A549 (cell line): ENCODE results near the gene ARHGAP4. TPM values are rescaled to one million over a fixed set of nuclear protein-coding genes. Genes with fewer than 3 reads are reported as not detected.

Source experiments
- ATAC-seq, 2 experiments: fragments of 200-7000 bp in 1 of 2; fragments of >200 bp in 1 of 2; cut with Nextera tagmentation in 1 of 2; cut with Tn5 transposase in 1 of 2; 3 replicates each; pipeline versions ENCODE4 v1.8.0 to v1.9.1; 2018 to 2020; ENCODE audit warnings: mild to moderate bottlenecking in 1 of 2, moderate library complexity in 1 of 2
- CTCF ChIA-PET: fragments of 300-600 bp; sonication (Branson Sonifier 250); formaldehyde crosslinking; extraction: SDS; loops from one replicate; lab custom pipeline; 2021; ENCODE audit warnings: antibody characterized with exemption, inconsistent platforms; lab: Yijun Ruan, JAX
- POLR2A ChIA-PET: fragments of 350-600 bp; formaldehyde crosslinking; extraction: SDS; loops from one replicate; lab custom pipeline; 2021; ENCODE audit warnings: antibody characterized with exemption, inconsistent platforms; lab: Yijun Ruan, JAX
- DNase-seq, 2 experiments: peaks; one replicate each; pipeline versions ENCODE4 v3.0.0 to v3.0.0-alpha.2; 2011 to 2016; ENCODE audit warnings: low read depth in 1 of 2, low spot score in 1 of 2
- FAIRE-seq: peaks from 2 replicates; lab custom pipeline; 2011; peaks lifted over from hg19 to GRCh38; lab: Jason Lieb, UNC
- H3K27ac ChIP-seq, 2 experiments: fragments of >200 bp; sonication (Bioruptor Twin); formaldehyde crosslinking; 3 replicates each; pipeline ENCODE4 v1.5.1; 2016 to 2017
- H3K4me1 ChIP-seq: fragments of >200 bp; sonication (Bioruptor Twin); formaldehyde crosslinking; 3 replicates; pipeline ENCODE4 v1.6.1; 2016
- H3K4me2 ChIP-seq: fragments of >200 bp; sonication (Bioruptor Twin); formaldehyde crosslinking; 3 replicates; pipeline ENCODE4 v1.6.1; 2016
- H3K4me3 ChIP-seq: fragments of >200 bp; sonication (Bioruptor Twin); formaldehyde crosslinking; 3 replicates; pipeline ENCODE4 v1.5.1; 2016
- H3K9me3 ChIP-seq: fragments of >200 bp; sonication (Bioruptor Twin); formaldehyde crosslinking; 3 replicates; pipeline ENCODE4 v1.6.1; 2016
- CBX8 ChIP-seq: fragments of 200-600 bp; sonication (generic); IDR thresholded peaks from 2 replicates; pipeline ENCODE4 v1.6.1; 2016
- EHMT2 ChIP-seq: fragments of 200-600 bp; sonication (generic); IDR thresholded peaks from 2 replicates; pipeline ENCODE4 v1.6.1; 2016; ENCODE audit warnings: antibody characterized with exemption, low read depth, mild to moderate bottlenecking, moderate library complexity
- HDAC2 ChIP-seq: fragments of 200-600 bp; sonication (generic); IDR thresholded peaks from 2 replicates; pipeline ENCODE4 v1.6.1; 2016
- HOXA7 ChIP-seq: fragments of 250-450 bp; sonication (Bioruptor Pico); IDR thresholded peaks from 2 replicates; pipeline ENCODE4 v1.5.0; 2020; ENCODE audit warnings: mild to moderate bottlenecking, moderate library complexity
- KDM5A ChIP-seq: fragments of 200-600 bp; sonication (generic); IDR thresholded peaks from 2 replicates; pipeline ENCODE4 v1.6.1; 2016; ENCODE audit warnings: antibody characterized with exemption, mild to moderate bottlenecking
- MAFK ChIP-seq: fragments of 450-650 bp; IDR thresholded peaks from 2 replicates; pipeline ENCODE4 v1.6.1; 2014; ENCODE audit not compliant: partially characterized antibody
- MYC ChIP-seq: IDR thresholded peaks from 2 replicates; pipeline ENCODE4 v1.6.1; 2012; ENCODE audit warnings: mild to moderate bottlenecking, inconsistent platforms, low read length, improper control_type of control experiment, borderline replicate concordance
- PHF8 ChIP-seq: fragments of 200-600 bp; sonication (generic); IDR thresholded peaks from 2 replicates; pipeline ENCODE4 v1.6.1; 2016; ENCODE audit warnings: low read depth, mild to moderate bottlenecking, antibody characterized with exemption, moderate library complexity, borderline replicate concordance
- POLR2AphosphoS2 ChIP-seq: conservative IDR thresholded peaks from 2 replicates; pipeline ENCODE4 v1.6.1; 2012; ENCODE audit warnings: low read length, improper control_type of control experiment, inconsistent platforms
- RNF2 ChIP-seq: fragments of 200-600 bp; sonication (generic); IDR thresholded peaks from 2 replicates; pipeline ENCODE4 v1.6.1; 2016; ENCODE audit warnings: low read depth, mild to moderate bottlenecking, antibody characterized with exemption, moderate library complexity, borderline replicate concordance
- SREBF2 ChIP-seq: fragments of 450-650 bp; IDR thresholded peaks from 2 replicates; pipeline ENCODE4 v1.6.1; 2014; ENCODE audit warnings: mild to moderate bottlenecking, moderate library complexity
- ZFP36 ChIP-seq: fragments of 450-650 bp; IDR thresholded peaks from 2 replicates; pipeline ENCODE4 v1.6.1; 2014; ENCODE audit warnings: borderline replicate concordance; ENCODE audit not compliant: partially characterized antibody
- ZNF302 ChIP-seq: fragments of 250-450 bp; sonication (Bioruptor Pico); IDR thresholded peaks from 2 replicates; pipeline ENCODE4 v1.9.0; 2021; ENCODE audit warnings: inconsistent platforms, mild to moderate bottlenecking, moderate library complexity
- WGBS: methylation state at CpG from one replicate; pipeline ENCODE4 v1.1.6; 2017; ENCODE audit errors: missing lambda C conversion rate; 5-methylcytosine and 5-hydroxymethylcytosine counted together
- polyA plus RNA-seq, 4 experiments: library from polyadenylated mRNA; depleted of rRNA in 3 of 4; stranded (reverse); fragments of >200 nt; fragmentation: RNase III in 1 of 4; extraction: RNeasy Plus Mini Kit Qiagen cat#74134 plus additional on column Dnase treatment in 1 of 4; gene quantifications; 2 replicates in 3 of 4; 3 replicates in 1 of 4; pipeline ENCODE4 v1.2.3, GENCODE V29; 2011 to 2017
- TF ChIP-seq, protein P1 (sequence below): IDR thresholded peaks from 2 replicates; pipeline ENCODE4 v1.6.1; 2012; ENCODE audit warnings: low read depth, borderline replicate concordance
- TF ChIP-seq, protein P2 (sequence below): fragments of >200 bp; sonication (Bioruptor Twin); formaldehyde crosslinking; IDR thresholded peaks from 3 replicates; pipeline ENCODE4 v1.5.1; 2016
- TF ChIP-seq, protein P3 (sequence below): fragments of >200 bp; sonication (Bioruptor Twin); formaldehyde crosslinking; IDR thresholded peaks from 3 replicates; pipeline ENCODE4 v1.6.1; 2016
- TF ChIP-seq, protein P4 (sequence below): IDR thresholded peaks from 2 replicates; pipeline ENCODE4 v1.6.1; 2012
- TF ChIP-seq, protein P5 (sequence below): fragments of 150-350 bp; IDR thresholded peaks from 2 replicates; pipeline ENCODE4 v1.6.1; 2014; ENCODE audit warnings: low read depth, mild to moderate bottlenecking, low read length
- TF ChIP-seq, protein P6 (sequence below): fragments of 250-450 bp; sonication (Bioruptor Pico); IDR thresholded peaks from 2 replicates; pipeline ENCODE4 v1.5.0; 2021; ENCODE audit warnings: mild to moderate bottlenecking, moderate library complexity, borderline replicate concordance

ARHGAP4 gene
- polyA plus RNA-seq, 2 of the 4 experiments (the other 2 are of a cell fraction) = 0.78 to 0.98 TPM

DNA sequence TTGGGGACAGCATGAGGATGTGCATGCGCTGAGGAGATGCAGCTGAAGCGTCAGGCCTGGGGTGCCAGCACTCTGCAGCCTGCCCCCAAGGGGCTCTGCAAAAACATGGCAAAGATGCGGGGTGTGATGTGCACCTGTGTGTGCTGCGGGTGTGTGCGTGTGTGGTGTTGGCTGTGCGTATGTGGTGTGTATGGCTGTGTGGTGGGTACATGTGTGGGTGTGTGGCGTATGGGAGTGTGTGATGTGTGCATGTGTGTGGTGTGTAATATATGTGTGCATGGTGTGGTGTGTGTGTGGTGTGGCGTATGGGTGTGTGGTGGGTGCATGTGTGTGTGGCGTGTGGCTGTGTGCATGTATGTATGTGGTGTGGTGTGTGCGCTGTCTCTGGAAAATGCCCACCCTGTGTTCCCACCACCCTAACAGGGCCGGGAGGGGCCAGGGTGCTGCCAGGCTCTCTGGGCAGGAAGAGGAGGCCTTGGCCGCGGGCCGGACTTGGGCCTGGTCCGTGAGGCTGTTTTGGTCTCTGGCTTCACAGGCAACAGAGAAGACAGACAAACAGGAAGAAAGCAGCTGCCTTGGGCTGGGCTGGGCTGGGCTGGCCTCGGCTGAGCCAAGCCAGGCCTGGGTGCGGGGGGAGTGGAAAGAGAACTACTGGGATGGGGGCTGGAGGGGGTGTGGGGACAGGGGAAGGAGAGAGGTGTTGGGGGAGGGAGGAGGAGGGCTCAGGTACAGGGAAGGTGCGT, 22.7 kb downstream of the ARHGAP4 start:
- no peak overlapping the region for H3K4me2 ChIP-seq
- no peak for TF ChIP-seq SREBF2
- TF ChIP-seq HOXA7 = no peak
- TF ChIP-seq, protein P1, sequence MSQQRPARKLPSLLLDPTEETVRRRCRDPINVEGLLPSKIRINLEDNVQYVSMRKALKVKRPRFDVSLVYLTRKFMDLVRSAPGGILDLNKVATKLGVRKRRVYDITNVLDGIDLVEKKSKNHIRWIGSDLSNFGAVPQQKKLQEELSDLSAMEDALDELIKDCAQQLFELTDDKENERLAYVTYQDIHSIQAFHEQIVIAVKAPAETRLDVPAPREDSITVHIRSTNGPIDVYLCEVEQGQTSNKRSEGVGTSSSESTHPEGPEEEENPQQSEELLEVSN = no peak
- TF ChIP-seq MAFK = no peak
- TF ChIP-seq ZNF302 (CRISPR knock-in tag) = no peak
- no peak for TF ChIP-seq MYC
- TF ChIP-seq, protein P2, sequence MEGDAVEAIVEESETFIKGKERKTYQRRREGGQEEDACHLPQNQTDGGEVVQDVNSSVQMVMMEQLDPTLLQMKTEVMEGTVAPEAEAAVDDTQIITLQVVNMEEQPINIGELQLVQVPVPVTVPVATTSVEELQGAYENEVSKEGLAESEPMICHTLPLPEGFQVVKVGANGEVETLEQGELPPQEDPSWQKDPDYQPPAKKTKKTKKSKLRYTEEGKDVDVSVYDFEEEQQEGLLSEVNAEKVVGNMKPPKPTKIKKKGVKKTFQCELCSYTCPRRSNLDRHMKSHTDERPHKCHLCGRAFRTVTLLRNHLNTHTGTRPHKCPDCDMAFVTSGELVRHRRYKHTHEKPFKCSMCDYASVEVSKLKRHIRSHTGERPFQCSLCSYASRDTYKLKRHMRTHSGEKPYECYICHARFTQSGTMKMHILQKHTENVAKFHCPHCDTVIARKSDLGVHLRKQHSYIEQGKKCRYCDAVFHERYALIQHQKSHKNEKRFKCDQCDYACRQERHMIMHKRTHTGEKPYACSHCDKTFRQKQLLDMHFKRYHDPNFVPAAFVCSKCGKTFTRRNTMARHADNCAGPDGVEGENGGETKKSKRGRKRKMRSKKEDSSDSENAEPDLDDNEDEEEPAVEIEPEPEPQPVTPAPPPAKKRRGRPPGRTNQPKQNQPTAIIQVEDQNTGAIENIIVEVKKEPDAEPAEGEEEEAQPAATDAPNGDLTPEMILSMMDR = no peak
- TF ChIP-seq, protein P3, sequence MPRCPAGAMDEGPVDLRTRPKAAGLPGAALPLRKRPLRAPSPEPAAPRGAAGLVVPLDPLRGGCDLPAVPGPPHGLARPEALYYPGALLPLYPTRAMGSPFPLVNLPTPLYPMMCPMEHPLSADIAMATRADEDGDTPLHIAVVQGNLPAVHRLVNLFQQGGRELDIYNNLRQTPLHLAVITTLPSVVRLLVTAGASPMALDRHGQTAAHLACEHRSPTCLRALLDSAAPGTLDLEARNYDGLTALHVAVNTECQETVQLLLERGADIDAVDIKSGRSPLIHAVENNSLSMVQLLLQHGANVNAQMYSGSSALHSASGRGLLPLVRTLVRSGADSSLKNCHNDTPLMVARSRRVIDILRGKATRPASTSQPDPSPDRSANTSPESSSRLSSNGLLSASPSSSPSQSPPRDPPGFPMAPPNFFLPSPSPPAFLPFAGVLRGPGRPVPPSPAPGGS = no peak
- TF ChIP-seq, protein P4, sequence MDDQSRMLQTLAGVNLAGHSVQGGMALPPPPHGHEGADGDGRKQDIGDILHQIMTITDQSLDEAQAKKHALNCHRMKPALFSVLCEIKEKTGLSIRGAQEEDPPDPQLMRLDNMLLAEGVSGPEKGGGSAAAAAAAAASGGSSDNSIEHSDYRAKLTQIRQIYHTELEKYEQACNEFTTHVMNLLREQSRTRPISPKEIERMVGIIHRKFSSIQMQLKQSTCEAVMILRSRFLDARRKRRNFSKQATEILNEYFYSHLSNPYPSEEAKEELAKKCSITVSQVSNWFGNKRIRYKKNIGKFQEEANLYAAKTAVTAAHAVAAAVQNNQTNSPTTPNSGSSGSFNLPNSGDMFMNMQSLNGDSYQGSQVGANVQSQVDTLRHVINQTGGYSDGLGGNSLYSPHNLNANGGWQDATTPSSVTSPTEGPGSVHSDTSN = no peak
- no peak for TF ChIP-seq HDAC2
- no peak for TF ChIP-seq CBX8
- TF ChIP-seq, protein P5, sequence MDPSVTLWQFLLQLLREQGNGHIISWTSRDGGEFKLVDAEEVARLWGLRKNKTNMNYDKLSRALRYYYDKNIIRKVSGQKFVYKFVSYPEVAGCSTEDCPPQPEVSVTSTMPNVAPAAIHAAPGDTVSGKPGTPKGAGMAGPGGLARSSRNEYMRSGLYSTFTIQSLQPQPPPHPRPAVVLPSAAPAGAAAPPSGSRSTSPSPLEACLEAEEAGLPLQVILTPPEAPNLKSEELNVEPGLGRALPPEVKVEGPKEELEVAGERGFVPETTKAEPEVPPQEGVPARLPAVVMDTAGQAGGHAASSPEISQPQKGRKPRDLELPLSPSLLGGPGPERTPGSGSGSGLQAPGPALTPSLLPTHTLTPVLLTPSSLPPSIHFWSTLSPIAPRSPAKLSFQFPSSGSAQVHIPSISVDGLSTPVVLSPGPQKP = no peak
- no peak for TF ChIP-seq POLR2AphosphoS2
- TF ChIP-seq PHF8 = no peak
- TF ChIP-seq, protein P6, sequence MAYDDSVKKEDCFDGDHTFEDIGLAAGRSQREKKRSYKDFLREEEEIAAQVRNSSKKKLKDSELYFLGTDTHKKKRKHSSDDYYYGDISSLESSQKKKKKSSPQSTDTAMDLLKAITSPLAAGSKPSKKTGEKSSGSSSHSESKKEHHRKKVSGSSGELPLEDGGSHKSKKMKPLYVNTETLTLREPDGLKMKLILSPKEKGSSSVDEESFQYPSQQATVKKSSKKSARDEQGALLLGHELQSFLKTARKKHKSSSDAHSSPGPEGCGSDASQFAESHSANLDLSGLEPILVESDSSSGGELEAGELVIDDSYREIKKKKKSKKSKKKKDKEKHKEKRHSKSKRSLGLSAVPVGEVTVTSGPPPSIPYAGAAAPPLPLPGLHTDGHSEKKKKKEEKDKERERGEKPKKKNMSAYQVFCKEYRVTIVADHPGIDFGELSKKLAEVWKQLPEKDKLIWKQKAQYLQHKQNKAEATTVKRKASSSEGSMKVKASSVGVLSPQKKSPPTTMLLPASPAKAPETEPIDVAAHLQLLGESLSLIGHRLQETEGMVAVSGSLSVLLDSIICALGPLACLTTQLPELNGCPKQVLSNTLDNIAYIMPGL (CRISPR knock-in tag) = no peak
- no peak for TF ChIP-seq RNF2
- TF ChIP-seq EHMT2 = no peak
- TF ChIP-seq KDM5A = no peak
- no peak for TF ChIP-seq ZFP36
- WGBS = 86% methylated on average over 10 of the region's 18 CpGs
- no peak overlapping the region; a peak in 1 of 6 replicates for H3K27ac ChIP-seq
- POLR2A ChIA-PET = no interaction called here
- H3K4me1 ChIP-seq = peaks cover 26% of the 10 kb centered on the region
- H3K9me3 ChIP-seq = no peaks in the 10 kb centered on the region
- DNase-seq (no peak), ATAC-seq (no peak), FAIRE-seq (no peak)
- CTCF ChIA-PET = no interaction called here
- H3K4me3 ChIP-seq = no peak overlapping the region
